ENCODE results near the gene MAP4K2. TPM values are rescaled to one million over a fixed set of nuclear protein-coding genes. Genes with fewer than 3 reads are reported as not detected.

MAP4K2 gene
- total RNA-seq, 2 experiments from 2014 or later: 69.5 to 73.9 TPM

DNA sequence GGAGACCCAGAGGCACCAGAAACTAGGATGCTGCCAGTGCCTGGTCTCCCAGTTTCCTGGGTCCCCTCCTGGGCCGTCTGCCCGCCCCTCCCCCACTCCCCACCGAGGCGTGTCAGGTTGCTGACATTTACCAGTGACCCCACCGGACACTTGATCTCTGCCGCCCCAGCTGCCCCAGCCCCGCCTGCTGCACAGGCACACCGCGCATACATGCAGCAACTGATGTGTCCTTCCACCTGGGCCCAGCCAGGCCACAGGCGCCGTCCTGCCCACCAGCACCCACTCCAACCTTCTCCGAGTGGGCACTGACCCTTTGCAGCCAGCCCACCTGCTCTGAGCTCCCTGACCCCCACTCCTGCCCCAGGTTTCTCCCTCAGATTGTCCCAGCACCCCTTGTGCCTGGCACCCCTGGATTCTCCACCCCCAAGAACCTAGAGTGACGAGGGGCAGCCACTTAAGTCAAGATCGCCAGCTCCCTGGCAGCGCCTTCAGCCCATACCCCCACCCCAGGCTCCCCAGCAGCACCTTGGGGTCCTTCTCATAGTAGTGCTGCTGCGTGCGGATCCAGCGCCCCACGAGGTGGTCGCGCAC is 43.8 kb downstream of the MAP4K2 start:
- intact Hi-C loops (cut with micrococcal nuclease): no loop called here
- Mint-ChIP-seq H3K27ac (no peak overlapping the region), H3K36me3 (ENCODE audit: low read depth) (peaks cover 19% of the 10 kb centered on the region), H3K27me3 (ENCODE audit: low read depth) (no peaks in the 10 kb centered on the region), H3K9me3 (no peaks in the 10 kb centered on the region), H3K4me3 (no peak overlapping the region), H3K4me1 (ENCODE audit: low read depth) (peaks cover 42% of the 10 kb centered on the region)
- CTCF ChIA-PET: interaction anchor here (0.6 to 1.5 kb wide), 3 partner anchors 10 to 70 kb away, joined by 3 to 6 read pairs (median 6); no protein-coding TSS in a partner anchor
- no peak for DNase-seq

DNA sequence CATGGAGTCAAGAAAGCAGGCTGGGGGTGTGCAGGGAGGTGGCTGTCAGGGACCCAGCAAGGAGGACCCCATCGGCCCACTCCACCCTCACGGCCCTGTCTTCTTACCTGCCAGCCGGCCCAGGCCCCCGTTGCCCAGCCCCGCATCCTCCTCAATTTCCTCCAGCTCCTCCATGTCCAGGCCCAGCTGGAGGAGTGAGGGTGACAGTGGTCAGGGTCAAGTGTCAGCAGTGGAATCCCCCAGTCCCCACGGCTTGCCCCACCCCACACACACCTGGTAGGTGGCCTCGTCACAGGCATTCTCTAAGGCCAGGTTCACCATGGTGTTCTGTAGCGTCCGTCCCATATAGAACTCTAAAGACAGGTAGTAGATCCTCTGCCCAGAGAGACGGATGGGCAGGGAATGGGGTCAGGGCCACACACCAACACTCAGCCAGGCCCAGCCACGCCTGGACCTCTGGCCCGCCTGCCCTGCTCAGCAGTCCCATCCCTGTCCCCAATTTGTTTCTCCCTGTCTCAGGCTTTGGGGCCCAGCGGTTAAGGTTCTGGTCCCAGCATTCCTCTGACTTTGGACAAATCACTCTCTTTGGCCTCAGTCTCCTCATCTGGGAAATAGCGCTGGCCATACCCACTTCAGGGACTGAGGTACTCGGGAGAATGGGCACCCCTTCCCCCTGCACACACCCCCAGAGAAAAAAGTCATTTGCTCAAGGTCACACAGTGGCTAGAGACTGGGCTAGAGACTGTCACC is 44.5 kb downstream of the MAP4K2 start:
- no peaks in the 10 kb centered on the region for H3K27me3 Mint-ChIP-seq (ENCODE audit: low read depth)
- no peak overlapping the region for H3K27ac Mint-ChIP-seq
- CTCF ChIA-PET: no interaction called here
- no peak overlapping the region for H3K4me3 Mint-ChIP-seq
- peaks cover 35% of the 10 kb centered on the region for H3K4me1 Mint-ChIP-seq (ENCODE audit: low read depth)
- H3K36me3 Mint-ChIP-seq (ENCODE audit: low read depth): peaks cover 12% of the 10 kb centered on the region
- intact Hi-C loops (cut with micrococcal nuclease): no loop called here
- no peak for DNase-seq
- H3K9me3 Mint-ChIP-seq: no peaks in the 10 kb centered on the region

DNA sequence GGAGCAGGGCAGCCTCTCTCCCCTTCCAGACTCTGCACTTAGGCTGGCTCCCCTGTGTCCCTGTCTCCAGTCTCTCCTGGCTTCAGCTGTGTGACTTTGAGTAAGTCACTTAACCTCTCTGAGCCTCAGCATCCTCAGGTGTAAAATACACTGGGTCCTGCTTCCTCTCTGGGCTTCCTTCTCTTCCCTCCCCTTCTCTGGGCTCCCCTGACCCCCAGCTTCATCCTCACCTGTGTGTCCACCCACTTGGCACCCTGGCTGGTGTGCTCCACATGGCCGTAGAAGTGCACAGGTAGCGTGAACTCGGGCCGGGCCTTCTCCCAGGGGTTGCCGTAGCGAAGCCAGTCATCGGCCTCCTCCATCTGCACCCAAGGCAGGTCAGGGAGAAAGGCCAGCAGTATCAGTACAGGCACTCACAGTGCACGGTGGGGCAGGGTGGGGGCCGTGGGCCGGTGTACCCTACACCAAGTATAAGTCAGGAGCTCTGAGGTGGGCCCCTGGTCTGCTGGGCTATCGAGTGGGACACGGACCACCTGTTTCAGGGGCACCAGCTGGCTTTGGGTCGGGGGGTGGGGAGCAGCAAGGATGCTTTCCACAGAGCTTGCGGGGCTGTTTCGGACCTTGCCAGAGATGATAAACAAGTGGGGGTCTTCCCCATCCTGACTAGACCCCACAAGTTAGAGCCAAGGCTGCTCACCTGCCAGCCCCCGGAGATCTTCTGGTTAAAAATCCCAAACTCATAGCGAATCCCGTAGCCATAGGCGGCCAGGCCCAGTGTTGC is 45.3 kb downstream of the MAP4K2 start:
- intact Hi-C loops (cut with micrococcal nuclease): no loop called here
- no peaks in the 10 kb centered on the region for H3K9me3 Mint-ChIP-seq
- no peak overlapping the region for H3K4me3 Mint-ChIP-seq
- H3K36me3 Mint-ChIP-seq (ENCODE audit: low read depth): peaks cover 6% of the 10 kb centered on the region
- no peak for DNase-seq
- no peaks in the 10 kb centered on the region for H3K27me3 Mint-ChIP-seq (ENCODE audit: low read depth)
- CTCF ChIA-PET: interaction anchor here (1.4 kb wide), 1 partner anchor 15 kb away, joined by 4 read pairs; no protein-coding TSS in a partner anchor
- H3K4me1 Mint-ChIP-seq (ENCODE audit: low read depth): peaks cover 29% of the 10 kb centered on the region
- H3K27ac Mint-ChIP-seq: no peak overlapping the region

DNA sequence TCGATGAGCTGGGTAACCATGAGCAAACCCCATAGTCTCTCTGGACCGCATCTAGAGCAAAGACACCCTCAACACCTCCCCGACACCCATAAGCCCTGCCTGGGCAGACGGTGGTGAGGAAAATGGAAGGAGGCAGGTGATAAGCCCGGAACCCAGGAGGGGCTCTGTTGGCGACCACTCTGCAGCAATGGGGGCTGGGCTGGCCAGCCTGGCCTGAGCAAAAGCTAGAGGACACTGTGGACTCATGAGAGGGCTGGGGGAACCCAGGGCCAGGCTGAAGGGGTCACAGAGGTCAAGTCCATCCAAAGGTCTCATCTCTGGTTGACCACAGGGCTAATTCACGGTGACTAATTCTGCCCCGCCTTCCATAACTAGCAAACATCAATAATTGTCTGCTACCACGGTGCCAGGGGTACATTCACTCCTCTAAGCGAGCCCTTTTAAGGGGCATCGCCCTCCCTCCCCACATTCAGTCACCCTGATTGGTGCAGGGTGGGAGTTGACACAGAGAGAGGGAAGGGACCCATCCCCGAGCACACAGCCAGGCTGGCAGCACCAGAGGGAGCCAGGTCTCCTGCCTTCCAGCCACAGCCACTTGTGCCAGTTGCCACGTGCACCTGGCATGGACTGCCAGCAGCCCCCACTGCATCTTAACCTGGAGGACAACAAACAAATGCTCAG is 47.2 kb downstream of the MAP4K2 start:
- no peaks in the 10 kb centered on the region for H3K9me3 Mint-ChIP-seq
- CTCF ChIA-PET: interaction anchor here (0.5 kb wide), 1 partner anchor 17 kb away, joined by 4 read pairs; no protein-coding TSS in a partner anchor
- no peaks in the 10 kb centered on the region for H3K27me3 Mint-ChIP-seq (ENCODE audit: low read depth)
- H3K4me3 Mint-ChIP-seq: no peak overlapping the region
- peaks cover 22% of the 10 kb centered on the region for H3K4me1 Mint-ChIP-seq (ENCODE audit: low read depth)
- H3K27ac Mint-ChIP-seq: no peak overlapping the region
- no peak for DNase-seq
- H3K36me3 Mint-ChIP-seq (ENCODE audit: low read depth): peaks cover 4% of the 10 kb centered on the region
- intact Hi-C loops (cut with micrococcal nuclease): no loop called here

DNA sequence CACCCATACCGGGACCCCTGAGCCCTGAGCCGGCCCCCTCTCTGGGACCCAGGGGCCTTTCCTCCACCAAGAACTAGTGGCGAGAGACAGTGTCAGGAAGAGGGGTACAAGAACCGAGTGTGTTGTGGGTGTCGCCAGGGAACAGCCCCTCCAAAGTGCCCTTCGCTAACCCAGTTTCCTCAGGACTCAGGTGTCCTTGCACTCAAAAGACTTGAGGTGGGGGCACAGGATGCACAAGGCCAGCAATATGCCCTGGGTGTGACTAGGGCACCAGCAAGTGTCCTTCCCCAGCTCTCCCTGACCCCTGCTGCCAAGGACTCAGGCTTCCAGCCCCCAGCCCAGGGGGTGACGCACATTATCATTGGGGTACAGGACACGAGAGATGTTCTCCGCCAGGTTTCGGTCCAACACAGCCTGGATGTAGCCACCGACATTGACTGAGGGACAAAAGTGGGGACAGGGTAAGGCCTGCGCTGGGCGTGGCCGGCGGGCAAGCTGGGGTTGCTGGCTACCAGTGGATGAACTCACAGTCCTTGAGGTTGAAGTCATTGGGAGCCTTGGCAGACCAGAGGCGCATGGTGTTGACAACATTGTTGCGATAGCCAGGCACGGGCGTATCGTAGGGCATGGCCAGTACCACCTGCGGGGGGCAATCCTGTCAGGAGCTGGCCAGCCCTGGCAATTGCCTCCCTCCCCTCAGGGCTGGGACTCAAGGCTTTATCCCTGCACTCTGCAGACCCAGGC is 47.9 kb downstream of the MAP4K2 start:
- Mint-ChIP-seq H3K4me3 (no peak overlapping the region), H3K27me3 (ENCODE audit: low read depth) (no peaks in the 10 kb centered on the region), H3K4me1 (ENCODE audit: low read depth) (peaks cover 25% of the 10 kb centered on the region), H3K9me3 (no peaks in the 10 kb centered on the region), H3K36me3 (ENCODE audit: low read depth) (peaks cover 6% of the 10 kb centered on the region), H3K27ac (no peak overlapping the region)
- DNase-seq: no peak
- intact Hi-C loops (cut with micrococcal nuclease): no loop called here
- CTCF ChIA-PET: interaction anchor here (0.5 kb wide), 1 partner anchor 17 kb away, joined by 4 read pairs; no protein-coding TSS in a partner anchor

DNA sequence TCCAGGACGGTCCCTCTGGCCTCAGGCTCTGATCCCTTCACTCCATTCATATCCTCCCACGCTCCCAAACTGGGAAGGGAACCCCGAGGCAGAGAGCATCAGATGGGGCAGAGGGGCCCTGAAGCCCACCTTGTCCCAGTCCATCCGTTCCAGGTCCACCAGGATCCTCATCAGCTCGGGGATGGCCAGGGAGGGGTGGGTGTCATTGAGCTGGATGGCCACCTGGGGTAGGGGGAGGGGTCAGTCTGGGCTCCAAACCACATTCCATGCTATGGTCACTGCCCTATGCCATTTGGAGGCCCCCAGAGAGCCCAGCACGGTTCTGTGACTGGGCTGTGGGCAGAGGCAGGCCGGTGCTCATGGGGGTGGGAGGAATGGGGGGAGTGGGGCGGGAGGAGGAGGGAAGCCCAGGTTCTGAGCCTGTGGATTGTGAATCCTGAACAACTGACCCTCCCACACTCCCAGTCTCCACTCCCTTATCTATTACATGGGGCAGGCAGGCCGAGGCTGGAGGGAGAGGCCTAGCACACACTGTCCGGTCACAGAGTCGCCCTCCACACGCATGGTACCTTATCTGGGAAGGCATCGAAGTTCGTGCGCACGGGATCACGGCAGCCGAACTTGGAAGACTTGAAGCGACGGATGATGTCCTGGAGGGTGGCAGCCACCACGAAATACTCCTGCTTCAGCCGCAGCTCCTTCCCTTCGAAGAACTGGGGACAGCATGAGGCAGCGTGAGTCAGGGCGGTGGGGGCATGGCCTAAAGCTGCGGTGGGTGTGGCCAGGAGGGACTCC is 48.7 kb downstream of the MAP4K2 start:
- no peak overlapping the region for H3K4me3 Mint-ChIP-seq
- no peaks in the 10 kb centered on the region for H3K9me3 Mint-ChIP-seq
- no peaks in the 10 kb centered on the region for H3K27me3 Mint-ChIP-seq (ENCODE audit: low read depth)
- no peak for DNase-seq
- no peak overlapping the region for H3K27ac Mint-ChIP-seq
- CTCF ChIA-PET: no interaction called here
- intact Hi-C loops (cut with micrococcal nuclease): no loop called here
- H3K36me3 Mint-ChIP-seq (ENCODE audit: low read depth): peaks cover 6% of the 10 kb centered on the region
- H3K4me1 Mint-ChIP-seq (ENCODE audit: low read depth): peaks cover 20% of the 10 kb centered on the region

DNA sequence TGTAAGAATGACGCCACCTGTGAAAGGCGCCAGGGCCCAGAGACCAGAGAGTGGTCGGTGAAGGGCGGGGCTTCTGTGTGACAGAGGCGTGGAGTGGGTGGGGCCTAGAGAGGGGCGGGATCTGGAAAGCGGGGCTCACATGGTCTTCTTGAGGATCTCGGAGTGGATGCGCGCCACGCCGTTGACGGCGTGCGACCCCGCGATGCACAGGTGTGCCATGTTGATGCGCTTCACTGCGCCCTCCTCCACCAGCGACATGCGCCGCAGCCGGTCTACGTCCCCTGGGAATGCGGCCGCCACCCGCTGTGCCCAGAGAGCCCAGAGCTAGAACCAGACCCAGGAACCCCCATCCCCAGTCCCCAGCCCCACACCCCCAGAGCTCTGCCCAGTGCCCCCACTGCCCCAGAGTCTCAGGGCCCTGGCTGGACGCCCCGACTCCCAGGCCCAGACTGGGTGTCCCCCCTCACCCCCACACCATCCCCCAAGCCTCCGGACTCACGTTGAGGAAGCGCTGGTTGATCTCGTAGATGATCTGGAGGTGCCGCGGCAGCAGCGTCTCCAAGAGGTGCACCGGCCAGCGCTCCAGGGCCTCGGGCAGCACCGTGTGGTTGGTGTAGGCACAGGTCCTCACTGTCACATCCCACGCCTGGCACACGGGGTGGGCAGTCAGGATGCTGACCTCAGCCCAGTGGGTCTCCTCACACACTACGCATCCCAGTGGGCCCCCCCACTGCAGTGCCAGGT is 49.5 kb downstream of the MAP4K2 start:
- no peak overlapping the region for H3K4me3 Mint-ChIP-seq
- H3K4me1 Mint-ChIP-seq (ENCODE audit: low read depth): peaks cover 20% of the 10 kb centered on the region
- intact Hi-C loops (cut with micrococcal nuclease): no loop called here
- H3K36me3 Mint-ChIP-seq (ENCODE audit: low read depth): peaks cover 6% of the 10 kb centered on the region
- no peak overlapping the region for H3K27ac Mint-ChIP-seq
- CTCF ChIA-PET: interaction anchor here (0.6 kb wide), 1 partner anchor 7 kb away, joined by 9 read pairs; no protein-coding TSS in a partner anchor
- no peaks in the 10 kb centered on the region for H3K9me3 Mint-ChIP-seq
- DNase-seq: no peak
- no peaks in the 10 kb centered on the region for H3K27me3 Mint-ChIP-seq (ENCODE audit: low read depth)

DNA sequence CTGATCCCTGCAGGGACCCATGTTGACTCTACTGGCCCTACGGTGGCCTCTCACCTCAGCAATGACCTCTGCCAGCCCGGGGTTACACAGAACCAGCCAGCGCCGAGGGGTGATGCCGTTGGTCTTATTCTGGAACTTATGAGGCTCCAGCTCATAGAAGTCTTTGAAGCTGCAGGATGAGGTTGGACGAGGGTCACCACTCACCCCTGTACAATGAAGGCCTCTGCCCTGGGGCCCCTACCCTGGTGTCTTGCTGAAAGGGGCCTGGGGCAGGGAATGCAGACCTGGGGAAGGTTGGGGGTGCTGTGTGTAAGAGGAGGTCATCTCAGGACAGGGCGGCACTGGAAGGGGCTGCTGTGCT is 50.0 kb downstream of the MAP4K2 start:
- H3K27me3 Mint-ChIP-seq (ENCODE audit: low read depth): no peaks in the 10 kb centered on the region
- no peak overlapping the region for H3K4me3 Mint-ChIP-seq
- H3K9me3 Mint-ChIP-seq: no peaks in the 10 kb centered on the region
- DNase-seq: no peak
- H3K36me3 Mint-ChIP-seq (ENCODE audit: low read depth): peaks cover 6% of the 10 kb centered on the region
- H3K4me1 Mint-ChIP-seq (ENCODE audit: low read depth): peaks cover 20% of the 10 kb centered on the region
- intact Hi-C loops (cut with micrococcal nuclease): no loop called here
- CTCF ChIA-PET: interaction anchor here (0.6 kb wide), 1 partner anchor 8 kb away, joined by 9 read pairs; no protein-coding TSS in a partner anchor
- no peak overlapping the region for H3K27ac Mint-ChIP-seq

DNA sequence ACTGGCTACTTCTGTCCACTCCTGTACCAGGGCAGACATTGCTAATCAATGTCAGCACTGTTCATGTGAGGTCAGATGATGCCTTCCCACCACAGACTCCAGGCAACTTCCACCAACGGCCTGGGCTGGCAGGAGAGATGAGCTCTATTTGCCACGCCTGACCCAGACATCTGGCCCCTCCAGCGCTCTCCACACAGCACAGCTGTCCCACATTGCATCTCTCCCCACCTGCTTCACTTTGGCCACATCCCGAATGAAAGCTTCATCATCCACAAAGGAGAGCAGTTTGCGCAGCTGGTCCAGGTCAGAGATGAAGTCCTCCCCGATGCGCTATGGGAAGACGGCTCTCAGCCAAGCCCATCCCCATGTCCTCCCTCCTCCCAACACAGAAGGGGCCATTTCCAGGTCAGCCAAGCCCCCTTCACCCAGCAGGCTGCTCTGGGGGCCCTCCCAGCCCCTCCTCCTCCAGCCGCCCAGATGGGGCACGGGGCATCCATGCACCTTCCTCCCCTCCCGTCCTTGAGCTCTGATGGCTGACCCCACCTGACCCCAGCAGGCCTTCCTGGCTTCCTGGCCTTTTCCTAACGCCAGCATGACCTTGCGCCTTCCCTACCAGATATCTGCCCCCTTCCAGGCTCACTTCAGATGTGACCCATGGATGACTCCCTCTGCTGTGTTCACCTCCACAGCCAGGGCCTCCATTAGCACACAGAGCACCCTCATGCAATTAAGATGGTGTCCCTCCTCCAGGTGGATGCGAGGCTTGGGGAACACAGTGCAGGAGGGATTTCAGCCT is 50.6 kb downstream of the MAP4K2 start:
- intact Hi-C loops (cut with micrococcal nuclease): no loop called here
- peaks cover 6% of the 10 kb centered on the region for H3K36me3 Mint-ChIP-seq (ENCODE audit: low read depth)
- DNase-seq: no peak
- peaks cover 20% of the 10 kb centered on the region for H3K4me1 Mint-ChIP-seq (ENCODE audit: low read depth)
- H3K9me3 Mint-ChIP-seq: no peaks in the 10 kb centered on the region
- H3K27ac Mint-ChIP-seq: no peak overlapping the region
- no peak overlapping the region for H3K4me3 Mint-ChIP-seq
- no peaks in the 10 kb centered on the region for H3K27me3 Mint-ChIP-seq (ENCODE audit: low read depth)
- CTCF ChIA-PET: interaction anchor here (0.6 to 0.7 kb wide), 2 partner anchors 8 to 24 kb away, joined by 3 to 9 read pairs; no protein-coding TSS in a partner anchor

DNA sequence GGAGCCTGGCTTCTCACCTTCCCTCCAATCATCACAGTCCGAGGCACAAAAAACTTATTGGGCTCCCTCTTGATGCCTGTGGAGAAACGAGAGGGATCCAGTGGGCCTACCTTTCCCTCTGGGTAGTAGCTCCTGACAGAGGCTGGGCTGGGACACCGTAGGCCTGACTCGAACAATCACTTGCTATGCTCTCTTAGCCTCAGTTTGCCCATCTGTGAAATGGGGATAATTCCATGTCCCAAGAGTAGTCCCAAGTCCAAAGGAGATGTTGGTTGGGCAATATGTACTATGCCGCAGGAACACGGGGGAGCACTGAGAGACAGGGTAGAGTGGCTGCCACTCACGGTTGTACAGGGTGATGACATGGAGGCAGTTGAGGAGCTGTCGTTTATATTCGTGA is 51.4 kb downstream of the MAP4K2 start:
- CTCF ChIA-PET: interaction anchor here (0.7 kb wide), 1 partner anchor 25 kb away, joined by 3 read pairs; no protein-coding TSS in a partner anchor
- H3K27ac Mint-ChIP-seq: no peak overlapping the region

More for the DNA sequence above, 51.4 kb downstream of the MAP4K2 start:
- Mint-ChIP-seq H3K36me3 (ENCODE audit: low read depth) (peaks cover 6% of the 10 kb centered on the region), H3K4me3 (no peak overlapping the region), H3K9me3 (no peaks in the 10 kb centered on the region), H3K4me1 (ENCODE audit: low read depth) (peaks cover 20% of the 10 kb centered on the region), H3K27me3 (ENCODE audit: low read depth) (no peaks in the 10 kb centered on the region)
- intact Hi-C loops (cut with micrococcal nuclease): no loop called here
- DNase-seq: no peak
